SK-N-MC (cell line): Measurements from ENCODE around the gene CTRB2.
A peak's percentile ranks its signal among the peaks of the same experiment; 100 is the strongest.

ENCODE experiments used
- DNase-seq: peaks from one replicate; pipeline ENCODE4 v3.0.0-alpha.2; 2011; ENCODE audit warnings: low read depth, low spot score
- H3K27ac ChIP-seq: fragments of 200-600 bp; sonication (generic); 2 replicates; pipeline ENCODE4 v1.5.1; 2016; ENCODE audit warnings: mixed run types
- H3K36me3 ChIP-seq: fragments of 200-600 bp; sonication (generic); 2 replicates; pipeline ENCODE4 v1.6.1; 2017; ENCODE audit warnings: antibody characterized with exemption, low read length, mixed read lengths; ENCODE audit not compliant: insufficient read depth
- H3K4me3 ChIP-seq: fragments of 200-600 bp; sonication (generic); 2 replicates; pipeline ENCODE4 v1.5.1; 2016
- H3K9ac ChIP-seq: fragments of 200-600 bp; sonication (generic); 2 replicates; pipeline ENCODE4 v1.8.0; 2017; ENCODE audit warnings: mixed run types, mixed read lengths; ENCODE audit not compliant: insufficient read length
- H3K9me3 ChIP-seq: fragments of 200-600 bp; sonication (generic); 2 replicates; pipeline ENCODE4 v1.6.1; 2017; ENCODE audit warnings: low read depth, mild to moderate bottlenecking, antibody characterized with exemption, low read length, moderate library complexity, mixed read lengths
- EZH2 ChIP-seq: fragments of 200-600 bp; sonication (generic); IDR thresholded peaks from one replicate; pipeline ENCODE4 v1.6.1; 2017; ENCODE audit warnings: antibody characterized with exemption
- FOXP2 ChIP-seq: optimal IDR thresholded peaks from 2 replicates; pipeline ENCODE3; 2011; ENCODE audit warnings: mild to moderate bottlenecking, moderate library complexity; ENCODE audit not compliant: insufficient read depth; ENCODE audit errors: extremely low read length, control extremely low read depth
- POLR2AphosphoS5 ChIP-seq: IDR thresholded peaks from 2 replicates; pipeline ENCODE4 v1.6.1; 2012; ENCODE audit warnings: mild to moderate bottlenecking, low read depth, low read length, borderline replicate concordance

The CTRB2 gene

GRCh38 chr16:75238132-75238852 is 31.3 kb upstream of the CTRB2 start:
- no peak overlapping the region for H3K9ac ChIP-seq
- no peak for TF ChIP-seq POLR2AphosphoS5
- no peak for TF ChIP-seq EZH2
- TF ChIP-seq FOXP2 = no peak
- H3K9me3 ChIP-seq = no peaks in the 10 kb centered on the region
- H3K4me3 ChIP-seq = peak overlapping the region; percentile 42
- DNase-seq = no peak
- peak overlapping the region; percentile 50; the same call in 1 of the 2 replicates for H3K27ac ChIP-seq
- no peaks in the 10 kb centered on the region for H3K36me3 ChIP-seq

- Histone ChIP-seq H3K36me3 (no peaks in the 10 kb centered on the region), H3K9me3 (no peaks in the 10 kb centered on the region), H3K9ac (no peak overlapping the region), H3K27ac (no peak overlapping the region), H3K4me3 (no peak overlapping the region)
- DNase-seq = no peak
- TF ChIP-seq POLR2AphosphoS5 (no peak), EZH2 (no peak), FOXP2 (no peak)
These were observed 30.6 kb upstream of the CTRB2 start for GRCh38 chr16:75237398-75238131.

DNA sequence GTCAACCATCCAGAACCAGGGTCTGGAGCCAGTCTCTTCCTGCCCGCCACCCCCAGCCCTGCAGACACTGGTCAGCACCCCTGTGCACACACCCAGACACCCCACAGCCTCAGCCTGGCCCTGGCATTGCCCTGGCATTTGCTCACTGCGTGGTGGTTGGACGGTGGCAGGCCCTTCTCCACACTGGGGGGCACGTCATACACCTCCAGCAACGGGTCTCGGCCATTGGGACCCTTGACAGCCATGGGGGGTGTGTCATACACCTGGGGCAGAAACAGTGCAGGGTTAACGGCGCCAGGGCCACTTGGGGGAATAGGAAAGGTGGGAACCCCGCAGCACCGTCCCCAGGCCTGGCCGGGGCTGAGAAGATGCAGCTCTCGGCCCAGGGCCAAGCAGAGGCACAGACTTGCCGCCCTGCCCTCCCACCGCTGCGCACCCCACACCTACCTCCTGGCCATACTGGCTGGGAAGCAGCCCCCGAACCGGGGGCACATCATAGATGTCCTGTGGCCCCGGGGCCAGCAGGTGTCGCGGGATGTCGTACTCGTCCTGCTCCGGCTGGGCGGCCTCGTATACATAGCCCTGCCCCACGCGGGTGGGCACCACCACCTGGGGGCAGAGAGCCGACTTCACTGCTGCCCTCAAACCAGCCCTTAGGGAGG is 29.9 kb upstream of the CTRB2 start:
- Histone ChIP-seq H3K36me3 (no peaks in the 10 kb centered on the region), H3K27ac (no peak overlapping the region), H3K4me3 (no peak overlapping the region), H3K9me3 (no peaks in the 10 kb centered on the region), H3K9ac (no peak overlapping the region)
- no peak for DNase-seq
- no peak for TF ChIP-seq EZH2
- TF ChIP-seq FOXP2 = no peak
- TF ChIP-seq POLR2AphosphoS5 = no peak

DNA sequence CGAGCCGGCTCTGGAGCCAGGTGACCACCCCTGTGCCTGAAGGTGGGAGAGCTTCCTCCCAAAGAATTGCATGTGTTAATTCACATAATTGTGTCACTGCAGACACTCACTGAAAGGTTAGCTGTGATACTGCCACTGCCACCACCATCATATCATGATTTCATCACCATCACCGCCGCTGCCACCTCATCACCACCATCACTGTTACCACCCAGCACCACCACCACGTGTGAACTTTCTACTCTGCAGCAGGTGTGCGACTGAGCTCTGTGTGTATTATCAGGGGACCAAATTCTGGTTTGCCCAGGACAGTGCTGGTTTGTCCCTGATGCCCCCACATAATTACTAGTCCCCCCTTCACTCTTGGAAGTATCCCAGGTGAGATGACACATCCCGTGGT is 29.3 kb upstream of the CTRB2 start:
- Histone ChIP-seq H3K27ac (no peak overlapping the region), H3K9ac (no peak overlapping the region), H3K9me3 (no peaks in the 10 kb centered on the region), H3K4me3 (no peak overlapping the region), H3K36me3 (no peaks in the 10 kb centered on the region)
- DNase-seq = no peak
- TF ChIP-seq EZH2 = no peak
- no peak for TF ChIP-seq POLR2AphosphoS5
- no peak for TF ChIP-seq FOXP2

DNA sequence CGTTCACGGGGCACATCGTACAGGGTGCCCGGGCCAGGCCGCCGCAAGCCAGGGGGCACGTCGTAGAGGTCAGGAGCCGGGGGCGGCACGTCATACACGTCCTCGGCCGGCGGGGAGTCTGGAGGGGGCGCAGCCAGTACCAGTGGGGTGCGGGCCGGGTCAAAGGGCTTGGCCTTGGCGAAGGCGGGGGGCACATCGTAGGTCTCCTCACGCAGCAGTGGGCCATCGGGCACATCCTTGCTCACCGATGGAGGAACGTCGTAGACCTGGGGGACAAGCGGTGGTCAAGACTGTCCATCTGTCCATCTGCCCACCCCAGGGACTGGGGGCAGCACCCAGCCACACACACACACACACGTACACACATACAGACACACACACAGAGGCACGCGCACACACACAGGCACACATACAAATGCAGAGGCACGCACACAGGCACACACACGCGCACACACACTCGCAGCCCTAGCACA is 28.8 kb upstream of the CTRB2 start:
- no peak overlapping the region for H3K9ac ChIP-seq
- H3K4me3 ChIP-seq = no peak overlapping the region
- H3K36me3 ChIP-seq = no peaks in the 10 kb centered on the region
- no peak for DNase-seq
- no peak for TF ChIP-seq EZH2
- TF ChIP-seq POLR2AphosphoS5 = no peak
- TF ChIP-seq FOXP2 = no peak
- H3K27ac ChIP-seq = no peak overlapping the region
- H3K9me3 ChIP-seq = no peaks in the 10 kb centered on the region

DNA sequence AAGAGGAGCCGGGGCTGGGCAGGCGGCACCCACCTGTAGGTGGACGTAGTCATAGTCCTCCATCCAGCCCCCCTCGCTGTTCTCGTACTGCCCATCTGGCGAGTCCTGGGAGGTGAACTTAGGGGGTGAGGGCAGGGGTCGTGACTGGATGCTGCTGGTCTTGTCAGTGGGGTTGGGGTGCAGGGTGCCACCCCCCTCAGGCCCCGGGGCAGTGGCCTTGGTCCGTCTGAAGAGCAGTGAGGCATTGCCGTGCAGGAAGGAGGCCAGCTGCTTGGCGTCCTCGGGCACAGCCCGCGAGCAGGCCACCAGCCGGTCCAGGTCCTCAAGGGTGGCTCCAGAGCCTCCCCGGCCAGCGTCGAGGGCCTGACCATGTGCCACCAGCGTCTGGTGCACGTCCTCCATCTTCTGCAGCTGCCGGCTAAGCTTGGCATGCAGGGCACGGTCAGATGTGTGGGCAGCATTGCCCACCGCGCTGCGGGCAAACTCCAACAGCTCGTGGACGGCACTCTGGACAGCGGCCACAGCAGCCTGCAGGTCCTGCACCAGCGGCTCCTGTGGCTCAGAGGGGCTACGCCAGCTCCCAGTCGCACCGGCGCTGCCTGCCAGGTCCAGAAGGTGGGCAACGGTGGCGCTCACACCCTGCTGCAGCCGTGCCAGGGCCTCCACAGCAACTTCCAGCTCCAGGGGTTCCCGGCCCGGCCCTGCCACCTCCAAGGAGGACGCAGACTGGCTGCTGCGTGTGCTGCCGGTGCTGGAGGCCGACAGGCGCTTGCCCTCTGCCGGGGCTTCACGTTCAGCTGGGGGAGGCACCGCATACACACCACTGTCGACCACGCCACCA is 28.1 kb upstream of the CTRB2 start:
- TF ChIP-seq EZH2 (no peak), POLR2AphosphoS5 (no peak), FOXP2 (no peak)
- Histone ChIP-seq H3K9ac (no peak overlapping the region), H3K9me3 (no peaks in the 10 kb centered on the region), H3K27ac (no peak overlapping the region), H3K36me3 (no peaks in the 10 kb centered on the region), H3K4me3 (no peak overlapping the region)
- DNase-seq = no peak

DNA sequence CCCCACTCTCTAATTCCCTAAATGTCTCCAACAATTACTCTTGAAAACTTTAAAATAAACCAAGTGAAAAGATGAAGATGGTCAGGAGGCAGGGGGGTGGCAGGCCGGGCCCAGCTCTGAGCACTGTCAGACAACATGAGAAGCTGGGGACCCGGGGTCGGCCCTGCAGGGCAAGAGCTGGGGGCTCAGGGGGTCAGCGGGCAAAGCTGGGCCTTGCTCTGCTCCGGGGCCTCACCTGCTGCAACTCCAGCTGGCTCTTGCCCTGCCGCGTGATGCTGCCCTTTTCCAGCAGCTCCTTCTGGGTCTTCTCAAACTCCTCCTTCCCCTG is 26.6 kb upstream of the CTRB2 start:
- Histone ChIP-seq H3K36me3 (no peaks in the 10 kb centered on the region), H3K9me3 (no peaks in the 10 kb centered on the region), H3K27ac (no peak overlapping the region), H3K4me3 (no peak overlapping the region), H3K9ac (no peak overlapping the region)
- no peak for TF ChIP-seq POLR2AphosphoS5
- no peak for TF ChIP-seq EZH2
- TF ChIP-seq FOXP2 = no peak
- no peak for DNase-seq

- TF ChIP-seq EZH2 = no peak
- no peak for TF ChIP-seq FOXP2
- TF ChIP-seq POLR2AphosphoS5 = no peak
- Histone ChIP-seq H3K36me3 (no peaks in the 10 kb centered on the region), H3K4me3 (no peak overlapping the region), H3K9ac (no peak overlapping the region), H3K27ac (no peak overlapping the region), H3K9me3 (no peaks in the 10 kb centered on the region)
- DNase-seq = no peak
These were observed 24.6 kb upstream of the CTRB2 start for GRCh38 chr16:75231570-75231969.
